Kidney (tissue), 14 donors: ENCODE measurements around the gene CPT1C. TPM values are rescaled to one million over a fixed set of nuclear protein-coding genes. Genes with fewer than 3 reads are reported as not detected.

Experiments
- DNase-seq, 5 donors: peaks; one replicate each; pipeline ENCODE4 v3.0.0-alpha.2; 2013 to 2020
- FAIRE-seq: peaks from 2 replicates; lab custom pipeline; 2012; peaks lifted over from hg19 to GRCh38; lab: Jason Lieb, UNC
- H3K27ac ChIP-seq, 2 donors: one replicate each; pipeline ENCODE4 v1.7.0; 2013; ENCODE audit warnings: low read depth in 2 of 2, low read length in 2 of 2, inconsistent platforms in 1 of 2
- H3K27me3 ChIP-seq: one replicate; pipeline ENCODE4 v1.7.1; 2013; ENCODE audit warnings: low read length, inconsistent platforms; ENCODE audit not compliant: control insufficient read depth, insufficient read depth
- H3K36me3 ChIP-seq, 3 donors: one replicate each; pipeline versions ENCODE4 v1.7.0 to v1.7.1; 2013; ENCODE audit warnings: low read length in 3 of 3, control low read depth in 1 of 3, inconsistent platforms in 1 of 3; ENCODE audit not compliant: insufficient read depth in 3 of 3, control insufficient read depth in 2 of 3
- H3K4me1 ChIP-seq, 3 donors: one replicate each; pipeline versions ENCODE4 v1.7.0 to v1.7.1; 2013; ENCODE audit warnings: low read length in 3 of 3, inconsistent platforms in 1 of 3, low read depth in 1 of 3; ENCODE audit not compliant: control insufficient read depth in 2 of 3, insufficient read depth in 2 of 3
- H3K4me3 ChIP-seq, 3 donors: one replicate each; pipeline versions ENCODE4 v1.7.0 to v1.8.1; 2013; ENCODE audit warnings: low read length in 3 of 3, control low read depth in 1 of 3, inconsistent platforms in 1 of 3
- H3K9ac ChIP-seq, 3 donors: one replicate each; pipeline versions ENCODE4 v1.7.0 to v1.7.1; 2013; ENCODE audit warnings: low read length in 3 of 3, control low read depth in 1 of 3, inconsistent platforms in 1 of 3
- H3K9me3 ChIP-seq, 3 donors: one replicate each; pipeline versions ENCODE4 v1.7.0 to v1.7.1; 2013; ENCODE audit warnings: low read length in 3 of 3, control low read depth in 1 of 3, inconsistent platforms in 1 of 3; ENCODE audit not compliant: control insufficient read depth in 2 of 3, insufficient read depth in 1 of 3
- intact Hi-C: fragments of 100-400 bp; cut with DNase I; formaldehyde crosslinking; loops from one replicate; pipeline ENCODE4 v1.11.1; 2022
- polyA plus RNA-seq: library from polyadenylated mRNA; stranded (reverse); fragments of 350-450 nt; fragmentation: Illumina TruSeq; extraction: RNeasy Lipid Tissue Mini Kit (QIAGEN cat#74804); gene quantifications from one replicate; pipeline ENCODE4 v1.2.3, GENCODE V29; 2014; ENCODE audit warnings: low read depth, low replicate concordance; ENCODE audit not compliant: insufficient read depth
- total RNA-seq: library from RNA; stranded (reverse); fragmentation: NEBNext Ultra II Directional; extraction: Animal tissue kit (Norgen Biotek cat#: 25700); gene quantifications from one replicate; pipeline ENCODE4 v1.2.1, GENCODE V29; 2021
- TF ChIP-seq, protein P1 (sequence below): IDR thresholded peaks from 3 replicates; pipeline ENCODE4 v1.5.1; 2012; ENCODE audit warnings: mild to moderate bottlenecking, moderate library complexity, borderline replicate concordance; ENCODE audit not compliant: insufficient read depth; ENCODE audit errors: extremely low read depth
- donor health status: control.
- donor health status: control.
- donor health status: control.
- donor health status: control.
- donor health status: control.
- donor health status: DM: yes; HTN: yes; CAD: no.
- donor health status: Normal renal cell carcinoma (clear cell type).

CPT1C gene
- total and polyA plus RNA-seq, 2 donors from 2014 or later, result 2.6 to 6.0 TPM

DNA sequence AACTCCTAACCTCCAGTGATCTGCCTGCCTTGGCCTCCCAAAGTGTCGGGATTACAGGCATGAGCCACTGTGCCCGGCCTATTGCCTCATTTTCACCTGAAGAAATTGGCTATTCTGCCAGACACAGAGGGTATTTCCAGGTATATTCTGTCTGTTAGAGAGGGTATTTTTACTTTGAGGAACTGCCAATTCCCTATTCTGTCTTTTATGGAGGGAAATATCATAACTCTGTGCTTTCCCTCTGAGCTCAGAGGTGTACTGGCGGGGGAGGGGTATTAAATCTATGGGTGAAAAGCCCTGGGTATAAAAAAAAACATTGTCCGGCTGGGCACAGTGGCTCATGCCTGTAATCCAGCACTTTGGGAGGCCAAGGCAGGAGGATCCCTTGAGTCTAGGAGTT lies 47.4 kb downstream of the CPT1C start:
- H3K9me3 ChIP-seq, result no peaks in the 10 kb centered on the region
- intact Hi-C loops, result no loop called here
- no peak overlapping the region for H3K9ac ChIP-seq
- no peaks in the 10 kb centered on the region for H3K36me3 ChIP-seq
- no peak for FAIRE-seq
- no peaks in the 10 kb centered on the region for H3K4me1 ChIP-seq
- H3K27ac ChIP-seq, result no peak overlapping the region
- TF ChIP-seq, protein P1, sequence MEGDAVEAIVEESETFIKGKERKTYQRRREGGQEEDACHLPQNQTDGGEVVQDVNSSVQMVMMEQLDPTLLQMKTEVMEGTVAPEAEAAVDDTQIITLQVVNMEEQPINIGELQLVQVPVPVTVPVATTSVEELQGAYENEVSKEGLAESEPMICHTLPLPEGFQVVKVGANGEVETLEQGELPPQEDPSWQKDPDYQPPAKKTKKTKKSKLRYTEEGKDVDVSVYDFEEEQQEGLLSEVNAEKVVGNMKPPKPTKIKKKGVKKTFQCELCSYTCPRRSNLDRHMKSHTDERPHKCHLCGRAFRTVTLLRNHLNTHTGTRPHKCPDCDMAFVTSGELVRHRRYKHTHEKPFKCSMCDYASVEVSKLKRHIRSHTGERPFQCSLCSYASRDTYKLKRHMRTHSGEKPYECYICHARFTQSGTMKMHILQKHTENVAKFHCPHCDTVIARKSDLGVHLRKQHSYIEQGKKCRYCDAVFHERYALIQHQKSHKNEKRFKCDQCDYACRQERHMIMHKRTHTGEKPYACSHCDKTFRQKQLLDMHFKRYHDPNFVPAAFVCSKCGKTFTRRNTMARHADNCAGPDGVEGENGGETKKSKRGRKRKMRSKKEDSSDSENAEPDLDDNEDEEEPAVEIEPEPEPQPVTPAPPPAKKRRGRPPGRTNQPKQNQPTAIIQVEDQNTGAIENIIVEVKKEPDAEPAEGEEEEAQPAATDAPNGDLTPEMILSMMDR, result no peak
- H3K4me3 ChIP-seq, result no peak overlapping the region
- no peak for DNase-seq
- H3K27me3 ChIP-seq, result no peaks in the 10 kb centered on the region

DNA sequence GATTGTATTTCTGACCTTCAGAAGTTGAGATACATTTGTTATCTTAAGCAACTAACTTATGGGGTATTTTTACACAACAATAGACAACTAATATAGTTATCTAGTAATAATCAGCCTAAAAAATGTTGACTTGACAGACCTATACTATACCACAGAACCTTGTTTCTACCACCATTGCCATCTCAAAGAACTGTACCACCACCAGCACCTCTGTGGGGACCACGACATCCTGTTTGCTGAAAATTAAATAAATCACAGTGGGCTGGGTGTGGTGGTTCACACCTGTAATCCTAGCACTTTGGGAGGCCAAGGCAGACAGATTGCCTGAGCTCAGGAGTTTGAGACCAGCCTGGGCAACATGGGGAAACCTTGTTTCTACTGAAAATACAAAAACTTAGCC lies 48.2 kb downstream of the CPT1C start:
- Histone ChIP-seq H3K27ac (no peak overlapping the region), H3K4me1 (no peaks in the 10 kb centered on the region), H3K9ac (no peak overlapping the region), H3K36me3 (no peaks in the 10 kb centered on the region), H3K27me3 (no peaks in the 10 kb centered on the region), H3K4me3 (no peak overlapping the region), H3K9me3 (no peaks in the 10 kb centered on the region)
- TF ChIP-seq, protein P1, result no peak
- intact Hi-C loops, result no loop called here
- DNase-seq (no peak), FAIRE-seq (no peak)

DNA sequence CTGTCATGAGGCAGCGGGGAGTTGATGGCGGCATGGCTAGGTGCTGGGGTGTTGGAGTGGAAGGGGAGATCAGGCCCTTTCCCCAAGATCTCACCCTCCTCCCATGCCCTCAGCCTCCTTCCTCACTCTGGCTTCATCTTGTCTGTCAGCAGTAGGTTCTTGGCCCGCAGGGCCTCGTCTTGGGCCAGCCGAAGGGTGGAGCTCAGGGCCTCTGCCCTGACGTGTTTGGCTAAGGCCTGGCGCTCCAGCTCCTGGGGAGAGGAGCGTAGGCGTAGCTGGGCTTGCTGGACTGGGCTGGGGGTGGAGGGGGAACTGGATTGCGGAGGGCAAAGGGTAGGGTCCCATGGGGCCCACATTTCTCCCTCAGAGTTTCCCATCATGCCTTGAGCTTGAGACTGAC lies 49.0 kb downstream of the CPT1C start:
- no peaks in the 10 kb centered on the region for H3K36me3 ChIP-seq
- DNase-seq, result no peak
- TF ChIP-seq, protein P1, result no peak
- no peak overlapping the region for H3K9ac ChIP-seq
- intact Hi-C loops, result no loop called here
- no peak overlapping the region for H3K27ac ChIP-seq
- no peak overlapping the region for H3K4me3 ChIP-seq
- H3K27me3 ChIP-seq, result no peaks in the 10 kb centered on the region
- no peak for FAIRE-seq
- no peaks in the 10 kb centered on the region for H3K4me1 ChIP-seq
- H3K9me3 ChIP-seq, result no peaks in the 10 kb centered on the region

DNA sequence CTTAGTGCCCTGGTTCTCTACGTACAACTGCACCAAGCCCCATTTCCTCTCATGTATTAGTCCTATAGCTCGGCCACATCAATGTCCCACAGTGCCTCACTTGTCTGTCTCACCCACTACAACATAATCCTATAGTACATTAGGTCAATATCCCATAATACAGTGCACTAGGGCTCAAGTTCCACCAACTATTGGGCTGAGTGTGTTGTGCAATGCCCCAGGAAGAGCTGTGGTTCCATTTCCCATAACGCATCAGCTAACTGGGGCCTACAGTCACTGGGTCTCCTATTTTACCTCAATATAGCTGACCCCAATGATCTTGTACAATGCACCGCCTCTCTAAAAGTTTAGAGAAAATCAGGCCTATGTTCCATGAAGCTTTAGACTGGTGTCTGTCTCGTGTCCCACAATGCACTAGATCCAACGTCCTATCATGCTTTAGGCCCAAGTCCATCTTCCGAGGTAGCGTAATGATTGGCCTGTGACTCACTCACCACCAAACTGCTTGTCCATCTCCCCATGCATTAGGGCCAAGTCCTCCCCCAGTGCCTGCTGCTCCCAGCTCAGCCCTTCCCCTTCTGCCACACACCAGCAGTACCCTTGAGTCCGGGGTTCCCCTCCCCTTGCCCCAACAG lies 50.4 kb downstream of the CPT1C start:
- Histone ChIP-seq H3K4me1 (no peaks in the 10 kb centered on the region), H3K27ac (no peak overlapping the region), H3K27me3 (no peaks in the 10 kb centered on the region), H3K9me3 (no peaks in the 10 kb centered on the region), H3K4me3 (no peak overlapping the region), H3K36me3 (no peaks in the 10 kb centered on the region), H3K9ac (no peak overlapping the region)
- no peak for FAIRE-seq
- no peak for DNase-seq
- TF ChIP-seq, protein P1, result no peak
- intact Hi-C loops, result no loop called here
